HG03103 (cell line): ENCODE results near the gene MAGED4.
"Not testable (repeated sequence)": the region's sequence is repeated elsewhere in the genome, so short reads cannot be mapped to it uniquely, and the experiment has no call there.

Experiments
- ATAC-seq: cut with Tn5 transposase; IDR thresholded peaks from one replicate; pipeline ENCODE4 v1.9.1; 2021; ENCODE audit warnings: low read depth; ENCODE audit not compliant: unreplicated experiment

The MAGED4 gene

GRCh38 chrX:52184440-52185077 is at the start of gene MAGED4:
Gene MAGED4 (plus strand): TSS chrX:52184888. CDS start chrX:52185923, 1,035 bp downstream.
- not testable (repeated sequence) for ATAC-seq

GRCh38 chrX:52138830-52139544 is 45.7 kb upstream of the MAGED4 start:
- no peak for ATAC-seq

GRCh38 chrX:52139545-52139895 is 45.2 kb upstream of the MAGED4 start:
- no peak for ATAC-seq

- ATAC-seq: no peak
Measured at GRCh38 chrX:52140020-52140419, 44.7 kb upstream of the MAGED4 start.

- not testable (repeated sequence) for ATAC-seq
Measured at GRCh38 chrX:52150667-52151066, 34.0 kb upstream of the MAGED4 start.

- not testable (repeated sequence) for ATAC-seq
Measured at GRCh38 chrX:52160140-52160539, 24.5 kb upstream of the MAGED4 start.

GRCh38 chrX:52166840-52167239 is 17.8 kb upstream of the MAGED4 start:
- ATAC-seq: no peak

GRCh38 chrX:52171055-52171454 is 13.6 kb upstream of the MAGED4 start:
- not testable (repeated sequence) for ATAC-seq

- ATAC-seq: not testable (repeated sequence)
Measured at GRCh38 chrX:52185078-52185453, 378 bp downstream of the MAGED4 start.

- ATAC-seq: not testable (repeated sequence)
Measured at GRCh38 chrX:52211405-52211804, 26.7 kb downstream of the MAGED4 start.

GRCh38 chrX:52213276-52213675 is 28.6 kb downstream of the MAGED4 start:
- ATAC-seq: no peak

- no peak for ATAC-seq
Measured at GRCh38 chrX:52216541-52216940, 31.9 kb downstream of the MAGED4 start.

GRCh38 chrX:52217494-52218160 is 32.9 kb downstream of the MAGED4 start:
- no peak for ATAC-seq

GRCh38 chrX:52220936-52221335 is 36.2 kb downstream of the MAGED4 start:
- ATAC-seq: no peak
